K562 (cell line): ENCODE results near the gene DPY19L3.

ENCODE experiments used
- BACH1 ChIP-seq: fragments of 200-800 bp; sonication (Bioruptor generic); IDR thresholded peaks from 2 replicates; pipeline ENCODE4 v1.6.1; 2016; ENCODE audit warnings: missing genetic modification characterization, missing compliant biosample characterization
- CBFB ChIP-seq: sonication (generic); formaldehyde crosslinking; IDR thresholded peaks from 2 replicates; pipeline ENCODE4 v1.4.0; 2020; ENCODE audit warnings: mild to moderate bottlenecking, missing genetic modification reagents
- CREB1 ChIP-seq, 2 experiments: sonication (generic) in 1 of 2; formaldehyde crosslinking in 1 of 2; IDR thresholded peaks; 2 replicates each; pipeline versions ENCODE4 v1.6.1 to v1.8.0; 2012 to 2022; ENCODE audit warnings: inconsistent platforms in 1 of 2, mild to moderate bottlenecking in 1 of 2, missing genetic modification reagents in 1 of 2, moderate library complexity in 1 of 2
- POLR2A ChIP-seq: fragments of 450-650 bp; conservative IDR thresholded peaks from 2 replicates; pipeline ENCODE4 v1.6.1; 2016
- POLR2AphosphoS5 ChIP-seq: IDR thresholded peaks from 2 replicates; pipeline ENCODE4 v1.6.1; 2011; ENCODE audit warnings: mild to moderate bottlenecking, low read depth, low read length, moderate library complexity; ENCODE audit not compliant: control insufficient read depth, insufficient read depth
- RBBP5 ChIP-seq: fragments of 200-600 bp; sonication (generic); IDR thresholded peaks from 2 replicates; pipeline ENCODE4 v1.6.1; 2012; ENCODE audit warnings: borderline replicate concordance, mild to moderate bottlenecking, low read length, control low read depth, inconsistent platforms; ENCODE audit not compliant: insufficient read depth, poor library complexity, severe bottlenecking
- TARDBP ChIP-seq: fragments of 450-650 bp; IDR thresholded peaks from 2 replicates; pipeline ENCODE4 v1.6.1; 2016
- TBP ChIP-seq: optimal IDR thresholded peaks from 2 replicates; pipeline ENCODE3; 2011; ENCODE audit warnings: low read depth, low read length, improper control_type of control experiment
- ZNF12 ChIP-seq: sonication (generic); formaldehyde crosslinking; IDR thresholded peaks from 2 replicates; pipeline ENCODE4 v1.4.0; 2020; ENCODE audit warnings: mild to moderate bottlenecking, missing genetic modification reagents
- TF ChIP-seq, protein P1 (sequence below): fragments of 450-650 bp; formaldehyde crosslinking; IDR thresholded peaks from 2 replicates; pipeline ENCODE4 v1.4.0; 2022; ENCODE audit warnings: missing genetic modification characterization
- TF ChIP-seq, protein P2 (sequence below), 3 experiments: IDR thresholded peaks in 2 of 3; conservative IDR thresholded peaks in 1 of 3; 2 replicates each; pipeline ENCODE4 v1.5.1; 2011 to 2012; ENCODE audit warnings: low read length in 3 of 3, mild to moderate bottlenecking in 3 of 3, control low read depth in 2 of 3, improper control_type of control experiment in 1 of 3, inconsistent platforms in 1 of 3, low read depth in 1 of 3, mixed read lengths in 1 of 3, moderate library complexity in 1 of 3; ENCODE audit not compliant: insufficient read depth in 2 of 3

DNA sequence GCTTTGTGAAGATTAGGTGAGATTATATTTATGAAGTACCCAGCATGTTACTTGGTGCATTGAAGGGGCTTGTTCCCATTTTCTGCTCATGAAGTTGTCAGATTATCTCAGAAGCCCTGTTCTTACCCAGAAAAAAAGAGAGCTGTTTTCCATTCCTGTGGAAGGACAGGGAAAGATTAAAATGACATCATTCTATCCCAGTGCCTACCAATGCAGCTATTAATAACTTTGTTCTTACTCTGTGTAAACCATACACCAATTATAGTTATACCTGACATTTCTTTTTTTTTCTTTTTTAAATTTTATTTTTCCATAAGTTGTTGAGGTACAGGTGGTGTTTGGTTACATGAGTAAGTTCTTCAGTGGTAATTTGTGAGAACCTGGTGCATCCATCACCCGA lies 41.5 kb upstream of the DPY19L3 start:
- TF ChIP-seq, protein P1, sequence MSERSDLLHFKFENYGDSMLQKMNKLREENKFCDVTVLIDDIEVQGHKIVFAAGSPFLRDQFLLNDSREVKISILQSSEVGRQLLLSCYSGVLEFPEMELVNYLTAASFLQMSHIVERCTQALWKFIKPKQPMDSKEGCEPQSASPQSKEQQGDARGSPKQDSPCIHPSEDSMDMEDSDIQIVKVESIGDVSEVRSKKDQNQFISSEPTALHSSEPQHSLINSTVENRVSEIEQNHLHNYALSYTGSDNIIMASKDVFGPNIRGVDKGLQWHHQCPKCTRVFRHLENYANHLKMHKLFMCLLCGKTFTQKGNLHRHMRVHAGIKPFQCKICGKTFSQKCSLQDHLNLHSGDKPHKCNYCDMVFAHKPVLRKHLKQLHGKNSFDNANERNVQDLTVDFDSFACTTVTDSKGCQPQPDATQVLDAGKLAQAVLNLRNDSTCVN (CRISPR knock-in tag) = no peak
- TF ChIP-seq RBBP5 (no peak), TARDBP (no peak), CBFB (no peak), BACH1 (tag) (no peak), TBP (no peak), POLR2A (no peak), POLR2AphosphoS5 (no peak), ZNF12 (no peak), CREB1 (IDR thresholded peaks at IDR 0.05) (no peak), CREB1 (CRISPR knock-in tag; IDR thresholded peaks at IDR 0.05) (no peak)
- TF ChIP-seq, protein P2, sequence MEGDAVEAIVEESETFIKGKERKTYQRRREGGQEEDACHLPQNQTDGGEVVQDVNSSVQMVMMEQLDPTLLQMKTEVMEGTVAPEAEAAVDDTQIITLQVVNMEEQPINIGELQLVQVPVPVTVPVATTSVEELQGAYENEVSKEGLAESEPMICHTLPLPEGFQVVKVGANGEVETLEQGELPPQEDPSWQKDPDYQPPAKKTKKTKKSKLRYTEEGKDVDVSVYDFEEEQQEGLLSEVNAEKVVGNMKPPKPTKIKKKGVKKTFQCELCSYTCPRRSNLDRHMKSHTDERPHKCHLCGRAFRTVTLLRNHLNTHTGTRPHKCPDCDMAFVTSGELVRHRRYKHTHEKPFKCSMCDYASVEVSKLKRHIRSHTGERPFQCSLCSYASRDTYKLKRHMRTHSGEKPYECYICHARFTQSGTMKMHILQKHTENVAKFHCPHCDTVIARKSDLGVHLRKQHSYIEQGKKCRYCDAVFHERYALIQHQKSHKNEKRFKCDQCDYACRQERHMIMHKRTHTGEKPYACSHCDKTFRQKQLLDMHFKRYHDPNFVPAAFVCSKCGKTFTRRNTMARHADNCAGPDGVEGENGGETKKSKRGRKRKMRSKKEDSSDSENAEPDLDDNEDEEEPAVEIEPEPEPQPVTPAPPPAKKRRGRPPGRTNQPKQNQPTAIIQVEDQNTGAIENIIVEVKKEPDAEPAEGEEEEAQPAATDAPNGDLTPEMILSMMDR (IDR thresholded peaks at IDR 0.05 in 2 of 3, conservative IDR thresholded peaks at IDR 0.05 in 1 of 3; ENCODE audit: insufficient read depth in 2 of 3, low read depth in 1 of 3, low read length in 3 of 3) = no peak
